ENCODE results near the gene SPTBN5. TPM values are rescaled to one million over a fixed set of nuclear protein-coding genes. Genes with fewer than 3 reads are reported as not detected.

Gene SPTBN5
- total RNA-seq, 1 experiment from 2014 or later = 0.96 TPM

- ChIA-PET POLR2A (no interaction called here), RAD21 (ENCODE audit: low non-redundant PET in 1 of 2, low total read pairs in 2 of 2, uncharacterized antibody in 2 of 2, unreplicated experiment in 2 of 2) (no interaction called here), CTCF (no interaction called here)
- ATAC-seq = no peak
- no peak overlapping the region for H3K4me2 ChIP-seq (ENCODE audit: low read length)
- intact Hi-C loops (cut with micrococcal nuclease) = no loop called here
- no peak overlapping the region for H3K27ac ChIP-seq (ENCODE audit: low read depth, low read length)
- no peak for DNase-seq (ENCODE audit: low read depth, low spot score)
- no peak overlapping the region for H2AFZ ChIP-seq (ENCODE audit: low read depth, low read length, poor library complexity, severe bottlenecking)
- no peaks in the 10 kb centered on the region for H3K79me2 ChIP-seq (ENCODE audit: insufficient read depth, low read length)
- no peaks in the 10 kb centered on the region for H3K9me2 ChIP-seq (ENCODE audit: insufficient read depth)
- H3K9me3 ChIP-seq (ENCODE audit: control insufficient read depth in 1 of 2, insufficient read depth in 1 of 2, low read depth in 1 of 2, low read length in 2 of 2) = no peaks in the 10 kb centered on the region
- H3K36me3 ChIP-seq (ENCODE audit: control insufficient read depth in 1 of 2, insufficient read depth in 2 of 2, low read length in 2 of 2) = no peaks in the 10 kb centered on the region
- H3K27me3 ChIP-seq (ENCODE audit: insufficient read depth, low read length) = no peaks in the 10 kb centered on the region
- no peaks in the 10 kb centered on the region for H3K4me1 ChIP-seq (ENCODE audit: control insufficient read depth in 1 of 2, insufficient read depth in 2 of 2, low read length in 2 of 2)
- BruUV-seq (replicated peaks) = no TSS peak
- no peaks in the 10 kb centered on the region for H4K20me1 ChIP-seq (ENCODE audit: insufficient read depth)
- no peak overlapping the region for H3K4me3 ChIP-seq (replicated peaks in 1 of 2; ENCODE audit: low read depth in 1 of 2, low read length in 2 of 2)
- TF ChIP-seq TCF7L2 (IDR thresholded peaks at IDR 0.05; ENCODE audit: borderline replicate concordance, extremely low read depth, insufficient read depth, insufficient read length) = no peak
- no peak overlapping the region for H3K9ac ChIP-seq (ENCODE audit: low read length)
These were observed 13.5 kb downstream of the SPTBN5 start for GRCh38 chr15:41880156-41880877.

- intact Hi-C loops (cut with micrococcal nuclease) = no loop called here
- no TSS peak for BruUV-seq (replicated peaks)
- TF ChIP-seq TCF7L2 (IDR thresholded peaks at IDR 0.05; ENCODE audit: borderline replicate concordance, extremely low read depth, insufficient read depth, insufficient read length) (no peak), MAX (IDR thresholded peaks at IDR 0.05) (no peak), EZH2phosphoT487 (IDR thresholded peaks at IDR 0.05; ENCODE audit: borderline replicate concordance) (no peak), POLR2A (IDR thresholded peaks at IDR 0.05; ENCODE audit: borderline replicate concordance, extremely low read depth, insufficient read depth, insufficient read length) (no peak), ATF3 (IDR thresholded peaks at IDR 0.05) (no peak), EZH2 (IDR thresholded peaks at IDR 0.05) (no peak), FOSL1 (IDR thresholded peaks at IDR 0.05; ENCODE audit: low read depth) (no peak), ELF1 (IDR thresholded peaks at IDR 0.05; ENCODE audit: borderline replicate concordance, low read depth) (no peak), CTCF (IDR thresholded peaks at IDR 0.05 in 2 of 3, conservative IDR thresholded peaks at IDR 0.05 in 1 of 3; ENCODE audit: borderline replicate concordance in 1 of 3, insufficient read depth in 1 of 3, low read depth in 2 of 3, low read length in 2 of 3) (no peak), EGR1 (IDR thresholded peaks at IDR 0.05; ENCODE audit: low read depth) (no peak), CBX3 (IDR thresholded peaks at IDR 0.05; ENCODE audit: low read depth) (no peak), ZNF274 (IDR thresholded peaks at IDR 0.05; ENCODE audit: low read depth, low read length) (no peak), POLR2AphosphoS5 (IDR thresholded peaks at IDR 0.05; ENCODE audit: low read depth, low read length) (no peak), CEBPB (IDR thresholded peaks at IDR 0.05; ENCODE audit: low read depth) (no peak)
These were observed 14.5 kb downstream of the SPTBN5 start for GRCh38 chr15:41879321-41879845.

More at GRCh38 chr15:41879321-41879845, 14.5 kb downstream of the SPTBN5 start:
- Histone ChIP-seq H3K79me2 (ENCODE audit: insufficient read depth, low read length) (no peaks in the 10 kb centered on the region), H3K9me2 (ENCODE audit: insufficient read depth) (no peaks in the 10 kb centered on the region), H3K9ac (ENCODE audit: low read length) (no peak overlapping the region), H3K27ac (ENCODE audit: low read depth, low read length) (no peak overlapping the region), H3K4me3 (replicated peaks in 1 of 2; ENCODE audit: low read depth in 1 of 2, low read length in 2 of 2) (no peak overlapping the region), H3K4me2 (ENCODE audit: low read length) (no peak overlapping the region), H3K9me3 (ENCODE audit: control insufficient read depth in 1 of 2, insufficient read depth in 1 of 2, low read depth in 1 of 2, low read length in 2 of 2) (no peaks in the 10 kb centered on the region), H4K20me1 (ENCODE audit: insufficient read depth) (no peaks in the 10 kb centered on the region), H3K27me3 (ENCODE audit: insufficient read depth, low read length) (no peaks in the 10 kb centered on the region), H3K4me1 (ENCODE audit: control insufficient read depth in 1 of 2, insufficient read depth in 2 of 2, low read length in 2 of 2) (no peaks in the 10 kb centered on the region), H2AFZ (ENCODE audit: low read depth, low read length, poor library complexity, severe bottlenecking) (no peak overlapping the region), H3K36me3 (ENCODE audit: control insufficient read depth in 1 of 2, insufficient read depth in 2 of 2, low read length in 2 of 2) (no peaks in the 10 kb centered on the region)
- ChIA-PET RAD21 (ENCODE audit: low non-redundant PET in 1 of 2, low total read pairs in 2 of 2, uncharacterized antibody in 2 of 2, unreplicated experiment in 2 of 2) (no interaction called here), POLR2A (no interaction called here), CTCF (no interaction called here)
- DNase-seq (ENCODE audit: low read depth, low spot score) (no peak), ATAC-seq (no peak)

Measured in HCT116 (cell line).